Upper lobe of right lung (tissue), 1 donor: ENCODE data around the gene MPDZ. TPM values are rescaled to one million over a fixed set of nuclear protein-coding genes. Genes with fewer than 3 reads are reported as not detected.

ENCODE experiments used
- ATAC-seq: fragments of 200-7000 bp; cut with Tn5 transposase; one replicate; pipeline ENCODE4 v1.9.1; 2020; ENCODE audit warnings: mild to moderate bottlenecking, moderate library complexity
- DNase-seq: peaks from one replicate; pipeline ENCODE4 v3.0.0-alpha.2; 2020
- H3K27ac ChIP-seq: fragments of 200-600 bp; one replicate; pipeline ENCODE4 v1.8.0; 2022
- H3K27me3 ChIP-seq: fragments of 200-600 bp; one replicate; pipeline ENCODE4 v1.8.0; 2022; ENCODE audit warnings: mild to moderate bottlenecking
- H3K36me3 ChIP-seq: fragments of 200-600 bp; one replicate; pipeline ENCODE4 v1.8.0; 2022
- H3K4me1 ChIP-seq: fragments of 200-600 bp; one replicate; pipeline ENCODE4 v1.8.0; 2022
- H3K4me3 ChIP-seq: fragments of 200-600 bp; one replicate; pipeline ENCODE4 v1.8.0; 2022; ENCODE audit warnings: mild to moderate bottlenecking
- H3K9me3 ChIP-seq: fragments of 200-600 bp; one replicate; pipeline ENCODE4 v1.8.0; 2022
- intact Hi-C: fragments of 100-400 bp; cut with DNase I; formaldehyde crosslinking; loops from one replicate; pipeline ENCODE4 v1.11.0; 2022
- total RNA-seq: library from RNA; stranded (reverse); fragmentation: NEBNext Ultra II Directional; extraction: Animal tissue kit (Norgen Biotek cat#: 25700); gene quantifications from one replicate; pipeline ENCODE4 v1.2.1, GENCODE V29; 2021
- TF ChIP-seq, protein P1 (sequence below): fragments of 200-600 bp; IDR thresholded peaks from one replicate; pipeline ENCODE4 v1.8.0; 2022; ENCODE audit warnings: antibody characterized with exemption
- donor health status: DM: no; HTN: yes; CAD: no; lungs with severe emphysema.

Gene MPDZ
- total RNA-seq, 1 donor from 2014 or later: 37.8 TPM

DNA sequence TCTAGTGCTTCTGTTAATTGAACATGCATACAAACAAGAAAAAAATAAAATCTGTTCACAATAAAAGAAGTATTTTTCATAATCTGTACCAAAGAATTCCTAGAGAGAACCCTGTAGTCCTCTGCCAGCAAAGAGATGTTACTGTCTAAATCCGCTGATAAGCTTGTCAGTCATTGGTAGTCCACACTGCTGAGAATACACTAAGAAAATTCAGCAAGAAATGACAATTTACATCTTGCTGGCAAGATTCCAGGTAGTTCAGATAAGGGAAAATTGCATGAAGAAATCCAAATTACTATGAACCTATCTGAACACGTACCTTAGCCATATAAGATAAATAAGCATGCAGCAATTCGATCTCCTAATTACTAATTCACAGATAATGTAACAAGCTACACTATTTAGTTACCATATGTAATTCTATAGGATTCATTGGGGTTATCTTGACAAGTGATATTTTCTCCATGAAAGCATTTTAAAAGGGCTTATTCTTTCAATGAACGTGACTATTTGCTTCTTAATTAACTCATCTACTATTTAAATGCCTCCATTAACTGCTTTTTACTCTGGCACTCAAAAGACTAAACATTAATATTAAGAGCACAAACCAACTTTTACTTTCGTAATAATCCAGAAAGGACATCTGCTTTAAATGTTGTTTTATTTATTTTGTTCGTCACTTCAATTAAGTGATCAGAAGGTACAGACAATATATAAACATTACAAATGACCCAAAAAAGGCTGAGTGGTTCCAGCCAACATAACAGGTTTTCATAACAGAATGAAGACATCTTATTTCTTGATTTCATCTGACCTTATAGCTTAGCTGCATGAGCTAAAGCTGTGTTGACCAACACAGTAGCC lies 9.7 kb downstream of the MPDZ start:
- TF ChIP-seq, protein P1, sequence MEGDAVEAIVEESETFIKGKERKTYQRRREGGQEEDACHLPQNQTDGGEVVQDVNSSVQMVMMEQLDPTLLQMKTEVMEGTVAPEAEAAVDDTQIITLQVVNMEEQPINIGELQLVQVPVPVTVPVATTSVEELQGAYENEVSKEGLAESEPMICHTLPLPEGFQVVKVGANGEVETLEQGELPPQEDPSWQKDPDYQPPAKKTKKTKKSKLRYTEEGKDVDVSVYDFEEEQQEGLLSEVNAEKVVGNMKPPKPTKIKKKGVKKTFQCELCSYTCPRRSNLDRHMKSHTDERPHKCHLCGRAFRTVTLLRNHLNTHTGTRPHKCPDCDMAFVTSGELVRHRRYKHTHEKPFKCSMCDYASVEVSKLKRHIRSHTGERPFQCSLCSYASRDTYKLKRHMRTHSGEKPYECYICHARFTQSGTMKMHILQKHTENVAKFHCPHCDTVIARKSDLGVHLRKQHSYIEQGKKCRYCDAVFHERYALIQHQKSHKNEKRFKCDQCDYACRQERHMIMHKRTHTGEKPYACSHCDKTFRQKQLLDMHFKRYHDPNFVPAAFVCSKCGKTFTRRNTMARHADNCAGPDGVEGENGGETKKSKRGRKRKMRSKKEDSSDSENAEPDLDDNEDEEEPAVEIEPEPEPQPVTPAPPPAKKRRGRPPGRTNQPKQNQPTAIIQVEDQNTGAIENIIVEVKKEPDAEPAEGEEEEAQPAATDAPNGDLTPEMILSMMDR: no peak
- Histone ChIP-seq H3K27ac (no peak overlapping the region), H3K9me3 (no peaks in the 10 kb centered on the region), H3K4me1 (peaks cover 9% of the 10 kb centered on the region), H3K4me3 (no peak overlapping the region), H3K36me3 (no peaks in the 10 kb centered on the region), H3K27me3 (no peaks in the 10 kb centered on the region)
- no peak for DNase-seq
- no peak for ATAC-seq
- intact Hi-C loops: no loop called here

DNA sequence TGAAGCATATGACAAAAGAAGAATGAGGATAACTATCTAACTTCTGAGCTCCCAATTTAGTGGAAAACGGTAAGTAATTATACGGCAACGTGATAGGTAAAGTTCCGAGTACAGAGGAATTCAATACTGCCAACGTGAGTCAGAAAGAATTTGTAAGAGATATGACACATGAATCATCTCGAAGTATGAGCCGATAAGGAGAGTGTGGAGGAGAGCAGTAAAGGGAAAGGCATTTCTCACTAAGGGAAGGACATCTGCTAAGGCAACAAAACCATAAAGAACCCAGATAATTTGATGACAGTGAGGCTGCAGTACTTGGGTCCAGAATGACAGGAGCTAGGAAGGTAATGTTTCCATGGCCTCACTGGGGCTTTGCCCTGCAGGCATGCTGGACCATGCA lies 11.0 kb downstream of the MPDZ start:
- no peaks in the 10 kb centered on the region for H3K27me3 ChIP-seq
- intact Hi-C loops: no loop called here
- TF ChIP-seq, protein P1: no peak
- ATAC-seq (no peak), DNase-seq (no peak)
- no peak overlapping the region for H3K27ac ChIP-seq
- H3K36me3 ChIP-seq: no peaks in the 10 kb centered on the region
- H3K9me3 ChIP-seq: no peaks in the 10 kb centered on the region
- H3K4me3 ChIP-seq: no peak overlapping the region
- H3K4me1 ChIP-seq: peaks cover 5% of the 10 kb centered on the region

DNA sequence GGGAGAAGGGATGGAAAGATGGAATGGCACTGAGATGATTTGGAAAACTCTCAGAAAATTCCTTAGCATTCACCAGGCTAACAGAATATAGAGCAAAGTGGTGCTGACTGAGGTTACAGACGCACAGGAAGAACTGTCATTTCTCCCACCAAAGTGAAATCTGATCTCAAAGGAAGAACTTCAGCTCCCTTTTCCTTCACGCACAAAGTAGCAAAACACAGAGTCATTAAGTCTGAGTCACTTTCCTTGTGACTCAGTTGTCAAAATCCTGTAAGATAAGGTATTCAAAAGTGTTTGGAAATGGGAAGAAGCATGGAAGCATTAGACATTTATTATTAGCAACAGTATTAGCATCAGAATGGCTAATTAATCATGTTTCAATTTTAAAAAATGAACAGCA lies 11.7 kb downstream of the MPDZ start:
- Histone ChIP-seq H3K9me3 (no peaks in the 10 kb centered on the region), H3K27me3 (no peaks in the 10 kb centered on the region), H3K4me1 (peaks cover 5% of the 10 kb centered on the region), H3K4me3 (no peak overlapping the region), H3K27ac (no peak overlapping the region), H3K36me3 (no peaks in the 10 kb centered on the region)
- ATAC-seq (no peak), DNase-seq (no peak)
- intact Hi-C loops: no loop called here
- TF ChIP-seq, protein P1: no peak

DNA sequence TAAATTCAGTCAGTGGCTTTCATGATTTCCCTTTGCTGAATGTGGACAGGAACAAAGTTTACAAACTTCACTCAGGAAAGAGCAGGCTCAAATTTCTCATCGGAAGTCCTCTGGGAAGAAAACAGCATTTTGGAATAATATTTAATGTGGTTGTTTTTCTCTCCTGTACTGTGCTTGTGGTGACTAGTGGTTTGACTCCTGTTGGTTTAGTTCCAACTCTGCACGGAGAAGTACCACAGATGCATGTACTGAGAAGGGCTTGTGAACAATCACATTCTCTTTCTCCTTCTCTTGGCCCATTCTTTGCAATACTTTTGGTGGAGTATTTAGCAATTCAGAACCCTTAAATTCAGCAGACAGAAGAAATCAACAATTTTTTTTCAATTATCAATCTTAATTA lies 13.3 kb downstream of the MPDZ start:
- ATAC-seq: no peak
- no peaks in the 10 kb centered on the region for H3K9me3 ChIP-seq
- no peak overlapping the region for H3K4me3 ChIP-seq
- TF ChIP-seq, protein P1: no peak
- DNase-seq: no peak
- H3K4me1 ChIP-seq: peaks cover 5% of the 10 kb centered on the region
- no peak overlapping the region for H3K27ac ChIP-seq
- H3K36me3 ChIP-seq: no peaks in the 10 kb centered on the region
- no peaks in the 10 kb centered on the region for H3K27me3 ChIP-seq
- intact Hi-C loops: no loop called here

DNA sequence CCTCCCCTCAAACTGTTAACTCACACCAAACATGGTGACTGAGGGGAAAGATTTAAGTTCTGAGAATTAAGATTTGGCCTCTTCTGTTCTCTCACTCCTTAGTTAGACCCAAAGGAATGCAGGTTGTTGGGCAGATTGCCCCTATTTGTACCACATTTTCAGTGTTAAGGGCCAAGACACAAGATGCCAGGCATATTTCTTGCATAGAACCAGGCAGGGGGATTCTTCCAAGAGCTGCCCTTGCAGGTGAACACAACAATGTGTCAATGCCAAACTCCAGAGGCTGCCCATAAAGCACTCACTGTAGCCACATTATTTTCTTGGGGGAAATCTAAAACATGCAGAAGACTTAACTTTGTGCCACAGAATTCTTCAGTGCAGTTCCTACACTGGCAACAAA lies 14.7 kb downstream of the MPDZ start:
- ATAC-seq (no peak), DNase-seq (no peak)
- TF ChIP-seq, protein P1: no peak
- Histone ChIP-seq H3K36me3 (no peaks in the 10 kb centered on the region), H3K27me3 (no peaks in the 10 kb centered on the region), H3K9me3 (no peaks in the 10 kb centered on the region), H3K4me3 (no peak overlapping the region), H3K27ac (no peak overlapping the region), H3K4me1 (peaks cover 2% of the 10 kb centered on the region)
- intact Hi-C loops: no loop called here
